GM06990 (cell line): ENCODE results near the gene ZC3HAV1.
"Not testable (repeated sequence)": the region's sequence is repeated elsewhere in the genome, so short reads cannot be mapped to it uniquely, and the experiment has no call there.

Experiments
- DNase-seq: peaks from one replicate; pipeline ENCODE4 v3.0.0-alpha.2; 2011; ENCODE audit not compliant: insufficient read length; ENCODE audit errors: extremely low read depth
- H3K27me3 ChIP-seq: replicated peaks from 2 replicates; pipeline ENCODE4 v1.6.0; 2011; ENCODE audit warnings: low read length; ENCODE audit not compliant: control insufficient read depth, insufficient read depth
- H3K36me3 ChIP-seq: 2 replicates; pipeline ENCODE4 v1.5.1; 2011; ENCODE audit warnings: low read length; ENCODE audit not compliant: control insufficient read depth, insufficient read depth
- H3K4me3 ChIP-seq: replicated peaks from 2 replicates; pipeline ENCODE4 v1.5.1; 2011; ENCODE audit warnings: low read depth, mild to moderate bottlenecking, control low read depth, low read length
- TF ChIP-seq, protein P1 (sequence below): IDR thresholded peaks from 2 replicates; pipeline ENCODE4 v1.5.1; 2011; ENCODE audit warnings: low read length, control low read depth, mild to moderate bottlenecking, inconsistent platforms; ENCODE audit not compliant: insufficient read depth, poor library complexity, severe bottlenecking

ZC3HAV1 gene

DNA sequence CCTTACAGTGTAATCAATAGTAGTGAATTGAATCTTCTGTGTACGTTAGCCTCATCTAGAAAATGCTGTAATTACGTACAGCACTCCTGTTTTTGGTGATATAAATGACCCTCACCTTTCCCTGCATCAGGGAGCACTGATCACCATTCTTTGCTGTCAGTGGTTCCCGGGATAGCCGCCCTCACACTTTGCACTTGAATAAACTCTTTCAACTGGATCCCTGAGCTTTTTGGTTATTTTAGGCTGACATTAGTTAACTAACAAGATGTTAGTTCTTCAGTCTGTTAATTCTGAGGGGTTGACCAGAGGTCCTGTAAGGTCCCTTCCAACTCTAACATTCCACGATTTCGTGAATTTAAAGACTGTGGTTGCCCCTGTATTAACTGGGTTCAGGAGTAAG, 23.4 kb upstream of the ZC3HAV1 start:
- no peak for DNase-seq
- no peak overlapping the region; the same call in 1 of the 2 replicates for H3K4me3 ChIP-seq
- no peaks in the 10 kb centered on the region for H3K27me3 ChIP-seq
- no peaks in the 10 kb centered on the region for H3K36me3 ChIP-seq
- TF ChIP-seq, protein P1, sequence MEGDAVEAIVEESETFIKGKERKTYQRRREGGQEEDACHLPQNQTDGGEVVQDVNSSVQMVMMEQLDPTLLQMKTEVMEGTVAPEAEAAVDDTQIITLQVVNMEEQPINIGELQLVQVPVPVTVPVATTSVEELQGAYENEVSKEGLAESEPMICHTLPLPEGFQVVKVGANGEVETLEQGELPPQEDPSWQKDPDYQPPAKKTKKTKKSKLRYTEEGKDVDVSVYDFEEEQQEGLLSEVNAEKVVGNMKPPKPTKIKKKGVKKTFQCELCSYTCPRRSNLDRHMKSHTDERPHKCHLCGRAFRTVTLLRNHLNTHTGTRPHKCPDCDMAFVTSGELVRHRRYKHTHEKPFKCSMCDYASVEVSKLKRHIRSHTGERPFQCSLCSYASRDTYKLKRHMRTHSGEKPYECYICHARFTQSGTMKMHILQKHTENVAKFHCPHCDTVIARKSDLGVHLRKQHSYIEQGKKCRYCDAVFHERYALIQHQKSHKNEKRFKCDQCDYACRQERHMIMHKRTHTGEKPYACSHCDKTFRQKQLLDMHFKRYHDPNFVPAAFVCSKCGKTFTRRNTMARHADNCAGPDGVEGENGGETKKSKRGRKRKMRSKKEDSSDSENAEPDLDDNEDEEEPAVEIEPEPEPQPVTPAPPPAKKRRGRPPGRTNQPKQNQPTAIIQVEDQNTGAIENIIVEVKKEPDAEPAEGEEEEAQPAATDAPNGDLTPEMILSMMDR = no peak

DNA sequence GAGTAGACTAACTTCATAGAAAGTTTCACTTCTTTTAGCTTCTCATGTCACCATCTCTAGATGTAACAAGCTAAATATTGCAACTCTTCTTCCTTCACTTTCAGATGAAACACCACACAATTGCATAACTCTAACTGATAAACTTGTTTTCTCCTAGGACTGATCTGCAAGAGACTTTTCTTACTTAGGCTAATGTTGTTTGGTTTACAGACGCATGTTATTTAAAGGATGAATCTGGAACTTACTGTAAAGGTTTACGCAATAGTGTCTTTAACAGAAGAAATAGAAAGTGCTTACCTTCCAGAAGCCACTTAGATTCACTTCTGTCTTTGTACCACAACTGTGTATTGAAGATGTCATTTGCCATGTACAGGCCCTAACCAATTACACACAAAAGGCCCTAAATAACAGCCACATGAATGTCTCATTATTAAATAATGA, 22.1 kb upstream of the ZC3HAV1 start:
- H3K36me3 ChIP-seq = no peaks in the 10 kb centered on the region
- TF ChIP-seq, protein P1 = no peak
- DNase-seq = peak; percentile 25
- no peak overlapping the region for H3K4me3 ChIP-seq
- no peaks in the 10 kb centered on the region for H3K27me3 ChIP-seq

DNA sequence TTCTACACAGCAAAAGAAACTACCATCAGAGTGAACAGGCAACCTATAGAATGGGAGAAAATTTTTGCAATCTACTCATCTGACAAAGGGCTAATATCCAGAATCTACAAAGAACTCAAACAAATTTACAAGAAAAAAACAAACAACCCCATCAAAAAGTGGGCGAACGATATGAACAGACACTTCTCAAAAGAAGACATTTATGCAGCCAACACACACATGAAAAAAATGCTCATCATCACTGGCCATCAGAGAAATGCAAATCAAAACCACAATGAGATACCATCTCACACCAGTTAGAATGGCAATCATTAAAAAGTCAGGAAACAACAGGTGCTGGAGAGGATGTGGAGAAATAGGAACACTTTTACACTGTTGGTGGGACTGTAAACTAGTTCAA, 20.3 kb upstream of the ZC3HAV1 start:
- DNase-seq, H3K36me3 ChIP-seq, H3K27me3 ChIP-seq, H3K4me3 ChIP-seq: not testable (repeated sequence)

DNA sequence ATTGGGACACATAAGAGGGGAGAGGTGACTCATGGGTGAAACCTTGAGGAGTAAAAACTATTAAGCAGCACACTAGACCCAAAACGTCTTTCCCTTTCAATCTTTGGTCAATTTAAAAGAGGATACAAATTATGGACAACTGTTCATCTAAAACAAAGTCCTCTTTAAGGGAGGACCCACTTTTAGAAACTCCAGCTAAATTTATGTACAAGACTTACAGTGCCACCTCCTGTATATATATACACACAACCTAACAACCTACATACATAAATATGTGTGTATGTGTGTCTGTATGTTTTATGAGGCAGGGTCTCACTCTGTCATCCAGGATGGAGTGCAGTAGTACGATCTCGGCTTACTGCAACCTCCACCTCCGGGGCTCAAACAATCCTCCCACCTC, 18.1 kb upstream of the ZC3HAV1 start:
- Histone ChIP-seq H3K4me3 (no peak overlapping the region), H3K27me3 (no peaks in the 10 kb centered on the region; the same call in 1 of the 2 replicates), H3K36me3 (no peaks in the 10 kb centered on the region)
- no peak for DNase-seq
- TF ChIP-seq, protein P1 = no peak

DNA sequence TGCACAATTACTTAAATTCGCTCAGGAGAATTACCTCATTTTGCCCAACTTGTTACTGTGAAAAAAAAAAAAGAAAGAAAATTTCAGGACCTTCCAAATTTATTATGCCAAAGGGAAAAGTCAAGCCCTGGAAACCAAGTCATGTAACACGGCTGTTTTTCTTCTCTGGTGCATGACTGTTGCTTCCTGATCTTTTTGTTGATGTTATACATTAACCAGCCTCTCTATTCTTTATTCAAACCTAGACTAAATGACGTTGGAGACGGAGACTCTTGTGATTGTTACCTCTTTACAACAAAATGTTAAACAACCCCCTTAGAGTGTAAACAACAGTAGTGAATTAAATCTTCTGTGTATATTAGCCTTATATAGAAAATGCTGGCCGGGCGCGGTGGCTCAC, 16.1 kb upstream of the ZC3HAV1 start:
- Histone ChIP-seq H3K4me3 (no peak overlapping the region), H3K27me3 (no peaks in the 10 kb centered on the region; the same call in 1 of the 2 replicates), H3K36me3 (no peaks in the 10 kb centered on the region)
- TF ChIP-seq, protein P1 = no peak
- no peak for DNase-seq

DNA sequence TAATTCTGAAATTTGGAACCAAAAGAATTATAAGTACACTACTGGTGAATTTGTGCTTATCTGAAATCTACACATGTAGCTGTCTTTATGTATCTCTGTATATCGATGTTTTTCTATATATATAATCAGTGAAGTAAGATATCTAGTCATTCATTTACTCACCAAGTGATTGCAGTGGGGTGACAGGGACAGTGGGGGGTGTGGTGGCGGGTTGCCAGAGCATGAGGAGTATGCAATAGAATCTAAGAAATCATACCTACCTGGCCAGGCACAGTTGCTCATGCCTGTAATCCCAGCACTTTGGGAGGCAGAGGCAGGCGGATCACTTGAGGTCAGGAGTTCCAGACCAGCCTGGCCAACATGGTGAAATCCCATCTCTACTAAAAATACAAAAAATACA, 15.5 kb upstream of the ZC3HAV1 start:
- H3K36me3 ChIP-seq, H3K4me3 ChIP-seq, DNase-seq, H3K27me3 ChIP-seq: not testable (repeated sequence)
